Muscle layer of duodenum (tissue), 2 donors: ENCODE results near the gene FADS2.

ENCODE experiments used
- H3K27ac ChIP-seq: one replicate; pipeline ENCODE4 v1.7.0; 2013; ENCODE audit warnings: mild to moderate bottlenecking, low read length
- H3K27me3 ChIP-seq: one replicate; pipeline ENCODE4 v1.7.0; 2013; ENCODE audit warnings: low read depth, mild to moderate bottlenecking, control low read depth, low read length
- H3K36me3 ChIP-seq, 2 donors: one replicate each; pipeline ENCODE4 v1.7.0; 2013; ENCODE audit warnings: low read length in 2 of 2, control low read depth in 1 of 2, mild to moderate bottlenecking in 1 of 2; ENCODE audit not compliant: insufficient read depth in 2 of 2, control insufficient read depth in 1 of 2
- H3K4me1 ChIP-seq, 2 donors: one replicate each; pipeline ENCODE4 v1.7.0; 2013; ENCODE audit warnings: low read length in 2 of 2, mild to moderate bottlenecking in 2 of 2, control low read depth in 1 of 2, moderate library complexity in 1 of 2; ENCODE audit not compliant: insufficient read depth in 2 of 2, control insufficient read depth in 1 of 2
- H3K4me3 ChIP-seq, 2 donors: one replicate each; pipeline ENCODE4 v1.7.0; 2013; ENCODE audit warnings: low read length in 2 of 2, low read depth in 1 of 2, mild to moderate bottlenecking in 1 of 2
- H3K9me3 ChIP-seq, 2 donors: one replicate each; pipeline ENCODE4 v1.7.0; 2013; ENCODE audit warnings: low read length in 2 of 2, control low read depth in 1 of 2, mild to moderate bottlenecking in 1 of 2; ENCODE audit not compliant: control insufficient read depth in 1 of 2
- donor health status: healthy.

Gene FADS2

DNA sequence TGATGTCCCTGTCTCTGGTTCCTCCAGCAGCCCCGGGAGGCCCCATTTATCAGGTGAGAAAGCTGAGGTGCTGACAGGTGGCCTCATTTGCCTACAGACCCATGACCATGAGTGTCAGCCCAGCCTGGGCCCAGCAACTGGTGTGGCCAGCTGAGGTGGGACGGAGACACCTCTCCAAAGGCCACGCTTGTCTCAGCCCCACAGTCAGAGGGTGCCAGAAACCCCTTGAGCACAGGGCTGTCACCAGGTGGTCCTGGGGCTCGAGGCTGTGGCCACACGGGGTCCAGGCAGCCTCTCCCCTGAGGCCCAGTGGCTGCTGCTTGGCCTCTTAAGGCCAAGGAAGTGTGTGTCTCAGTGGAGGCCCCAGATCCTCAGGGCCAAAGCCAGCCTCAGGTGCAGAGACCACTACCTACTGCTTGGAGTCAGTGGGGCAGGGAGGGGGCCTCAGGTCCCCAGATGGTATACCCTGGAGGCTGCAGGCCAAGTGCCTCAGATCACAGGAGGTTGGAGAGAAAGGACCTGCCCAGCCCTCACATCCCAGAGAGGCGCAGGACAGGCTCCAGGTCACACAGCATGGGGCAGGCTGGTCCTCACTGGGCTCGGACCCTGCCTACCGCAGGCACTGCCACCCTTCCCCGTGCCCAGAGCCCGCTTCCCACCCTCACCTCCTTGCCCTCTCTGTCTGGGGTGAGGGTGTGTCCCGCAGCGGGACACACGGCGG is 77.9 kb downstream of the FADS2 start:
- no peak overlapping the region for H3K4me3 ChIP-seq
- peaks cover 8 to 46% of the 10 kb centered on the region in 2 donors for H3K36me3 ChIP-seq
- H3K9me3 ChIP-seq = no peaks in the 10 kb centered on the region
- H3K4me1 ChIP-seq = peaks cover 6 to 20% of the 10 kb centered on the region in 2 donors
- no peaks in the 10 kb centered on the region for H3K27me3 ChIP-seq
- H3K27ac ChIP-seq = no peak overlapping the region

DNA sequence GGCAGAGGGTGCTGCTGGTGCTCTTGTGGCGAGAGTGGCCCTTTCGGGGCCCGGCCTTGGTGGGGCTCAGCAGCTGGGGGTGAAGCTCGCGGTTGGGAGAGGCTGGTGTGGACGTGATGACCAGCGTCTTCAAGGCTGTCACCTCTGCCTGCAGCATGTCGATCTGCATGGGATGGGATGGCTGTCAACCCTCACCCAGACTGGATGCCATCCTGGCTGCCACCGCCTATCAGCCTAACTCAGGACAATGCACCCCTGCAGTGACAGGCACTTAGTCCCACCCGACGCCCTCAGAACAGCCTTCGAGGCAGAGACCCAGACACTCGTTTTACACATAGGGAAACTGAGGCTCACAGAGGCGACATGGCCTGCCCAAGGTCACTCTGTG is 78.4 kb downstream of the FADS2 start:
- peaks cover 8 to 46% of the 10 kb centered on the region in 2 donors for H3K36me3 ChIP-seq

DNA sequence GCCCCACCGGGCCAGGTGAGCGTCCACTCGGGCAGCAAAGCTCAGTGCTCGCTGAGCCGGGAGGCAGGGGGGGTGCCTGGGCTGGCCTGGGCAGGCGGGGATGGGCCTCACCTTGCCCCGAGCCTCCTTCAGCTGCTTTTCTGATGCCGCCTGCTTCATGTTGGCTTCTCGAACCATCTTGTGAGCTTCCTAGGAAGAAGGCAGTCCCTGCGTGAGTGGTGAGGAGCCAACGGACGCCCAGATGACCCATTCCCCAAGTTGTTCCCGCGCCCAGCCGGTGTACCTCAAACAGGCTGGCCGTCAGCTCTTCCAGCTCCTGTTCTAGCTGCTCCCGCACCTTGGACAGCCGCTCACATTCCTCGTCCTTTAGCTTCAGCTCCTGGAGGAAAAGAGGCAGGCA is 79.2 kb downstream of the FADS2 start:
- no peak overlapping the region for H3K4me3 ChIP-seq
- H3K4me1 ChIP-seq = peaks cover 9 to 26% of the 10 kb centered on the region in 2 donors
- H3K27ac ChIP-seq = no peak overlapping the region
- H3K9me3 ChIP-seq = no peaks in the 10 kb centered on the region
- H3K27me3 ChIP-seq = no peaks in the 10 kb centered on the region
- peaks cover 8 to 44% of the 10 kb centered on the region in 2 donors for H3K36me3 ChIP-seq

More for the DNA sequence above, 78.4 kb downstream of the FADS2 start:
- no peaks in the 10 kb centered on the region for H3K27me3 ChIP-seq
- no peaks in the 10 kb centered on the region for H3K9me3 ChIP-seq
- peaks cover 9 to 20% of the 10 kb centered on the region in 2 donors for H3K4me1 ChIP-seq
- H3K4me3 ChIP-seq = no peak overlapping the region
- H3K27ac ChIP-seq = no peak overlapping the region

DNA sequence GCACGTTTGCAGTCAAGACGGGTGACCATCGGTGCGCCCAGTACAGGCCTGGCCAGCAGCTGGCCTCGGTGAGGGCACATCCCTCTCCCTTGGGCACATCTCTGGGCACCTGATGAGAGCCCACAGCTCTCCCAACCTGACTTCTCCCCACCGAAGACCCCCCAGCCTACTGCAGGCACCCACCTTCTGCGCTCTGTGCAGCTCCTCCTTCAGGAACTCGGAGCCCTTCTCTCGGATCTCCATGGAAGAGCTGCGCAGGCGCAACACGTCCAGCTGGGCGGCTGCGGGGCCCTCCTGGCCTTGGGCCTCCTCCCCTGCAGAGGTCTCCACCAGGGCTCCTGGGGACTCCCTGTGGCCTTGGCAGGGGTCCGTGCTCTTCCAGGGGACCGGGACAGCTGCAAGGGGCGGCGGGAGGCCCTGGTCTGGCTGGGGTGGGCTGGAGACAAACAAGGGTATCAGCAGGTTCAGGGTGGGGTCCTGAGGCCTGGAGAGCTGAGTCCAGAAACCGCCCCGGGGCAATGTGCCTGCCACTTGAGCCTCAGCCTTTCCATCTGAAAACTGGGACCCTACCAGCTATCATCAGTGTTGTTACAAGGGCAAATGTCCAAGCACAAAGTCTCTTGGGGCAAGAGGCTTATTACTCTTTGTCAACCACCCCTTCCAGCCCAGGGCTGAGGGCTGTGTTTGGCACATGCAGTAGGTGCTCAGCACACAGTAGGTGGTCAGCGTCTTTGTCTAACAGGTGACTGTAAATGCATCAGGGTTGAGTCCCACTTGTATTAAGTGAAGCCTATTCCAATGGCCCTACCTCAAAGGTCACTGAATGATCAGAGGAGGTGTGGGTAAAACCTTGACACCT is 80.0 kb downstream of the FADS2 start:
- peaks cover 9 to 33% of the 10 kb centered on the region in 2 donors for H3K4me1 ChIP-seq
- H3K27me3 ChIP-seq = no peaks in the 10 kb centered on the region
- H3K9me3 ChIP-seq = no peaks in the 10 kb centered on the region
- no peak overlapping the region for H3K4me3 ChIP-seq
- no peak overlapping the region for H3K27ac ChIP-seq
- peaks cover 8 to 37% of the 10 kb centered on the region in 2 donors for H3K36me3 ChIP-seq

DNA sequence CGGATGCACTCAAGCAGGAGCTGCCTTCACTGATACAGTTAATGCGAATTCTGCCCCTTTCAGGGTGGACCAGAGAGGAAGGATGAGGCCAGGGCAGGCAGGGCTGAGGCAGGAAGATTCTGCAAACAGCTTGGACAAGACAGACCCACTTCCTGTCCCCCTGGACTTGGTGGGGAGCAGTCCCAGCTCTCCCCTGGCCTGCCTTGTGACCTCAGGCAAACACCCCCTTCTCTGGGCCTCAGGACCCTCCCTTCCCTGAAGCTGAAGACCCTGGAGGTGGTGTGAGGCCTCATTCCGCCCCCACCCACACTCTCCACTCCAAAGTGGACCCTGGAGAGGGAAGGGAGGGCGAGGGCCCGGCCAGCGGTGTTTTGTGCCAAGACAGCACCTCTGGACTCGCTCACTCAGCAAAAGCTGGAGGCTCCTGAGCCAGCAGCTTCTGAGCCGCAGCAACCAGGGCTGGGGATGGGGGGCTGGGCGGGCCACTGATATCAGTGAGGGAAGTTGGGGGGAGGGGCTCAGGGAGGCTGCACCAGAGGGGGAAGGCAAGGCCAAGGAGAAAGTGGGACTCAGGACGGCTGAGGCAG is 80.7 kb downstream of the FADS2 start:
- H3K27ac ChIP-seq = peak overlapping the region; percentile 3

DNA sequence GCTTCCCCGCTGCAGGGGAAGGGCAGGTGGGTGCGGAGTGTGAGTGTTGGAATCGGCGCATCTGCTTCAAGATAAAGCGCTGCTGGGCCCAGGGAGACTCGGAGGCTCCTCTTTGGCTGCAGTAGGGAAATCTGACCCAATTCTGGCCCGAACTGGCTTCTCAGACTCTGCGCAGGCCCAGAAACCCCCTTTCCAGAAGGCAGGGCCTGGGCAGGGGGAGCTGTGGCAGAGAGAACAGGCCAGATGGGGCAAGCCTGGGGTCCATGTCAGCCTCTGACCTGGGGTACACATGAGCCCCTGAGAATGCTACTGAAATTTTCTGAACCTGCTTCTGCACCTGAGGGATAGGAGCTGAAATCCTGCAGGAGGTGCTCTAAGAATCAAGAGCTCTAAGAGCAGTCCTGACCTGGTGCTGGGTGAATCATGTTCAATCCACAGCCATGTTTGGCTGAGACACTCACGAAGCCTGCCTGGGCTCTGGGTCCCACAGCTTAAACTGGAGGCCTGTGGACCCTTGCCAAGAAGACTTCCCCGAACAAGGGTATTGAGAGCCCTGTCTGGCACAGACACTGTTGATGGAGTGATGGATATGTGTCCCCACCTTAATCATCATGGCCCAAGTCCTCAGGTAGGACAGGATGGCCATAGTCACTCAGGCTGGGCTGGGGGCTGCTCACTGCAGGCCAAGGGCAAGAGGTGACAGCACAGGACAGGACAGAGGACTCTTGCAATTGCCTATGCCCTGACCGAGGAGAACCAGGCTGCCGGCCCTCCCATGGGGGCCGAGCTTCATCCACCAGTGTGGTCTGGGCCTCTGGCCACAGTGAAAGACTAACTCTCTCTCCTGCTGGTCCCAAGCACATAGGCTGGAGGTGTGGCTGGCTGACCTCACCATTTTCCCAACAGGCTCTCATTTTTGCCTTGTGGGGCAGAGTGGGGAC is 82.4 kb downstream of the FADS2 start:
- Histone ChIP-seq H3K4me1 (peaks cover 9 to 40% of the 10 kb centered on the region in 2 donors), H3K27ac (peak overlapping the region; percentile 21), H3K4me3 (no peak overlapping the region), H3K36me3 (peaks cover 8 to 21% of the 10 kb centered on the region in 2 donors), H3K27me3 (no peaks in the 10 kb centered on the region), H3K9me3 (no peaks in the 10 kb centered on the region)

More for the DNA sequence above, 80.7 kb downstream of the FADS2 start:
- Histone ChIP-seq H3K36me3 (peaks cover 8 to 35% of the 10 kb centered on the region in 2 donors), H3K27me3 (no peaks in the 10 kb centered on the region), H3K9me3 (no peaks in the 10 kb centered on the region), H3K4me1 (peaks cover 9 to 36% of the 10 kb centered on the region in 2 donors), H3K4me3 (no peak overlapping the region)

DNA sequence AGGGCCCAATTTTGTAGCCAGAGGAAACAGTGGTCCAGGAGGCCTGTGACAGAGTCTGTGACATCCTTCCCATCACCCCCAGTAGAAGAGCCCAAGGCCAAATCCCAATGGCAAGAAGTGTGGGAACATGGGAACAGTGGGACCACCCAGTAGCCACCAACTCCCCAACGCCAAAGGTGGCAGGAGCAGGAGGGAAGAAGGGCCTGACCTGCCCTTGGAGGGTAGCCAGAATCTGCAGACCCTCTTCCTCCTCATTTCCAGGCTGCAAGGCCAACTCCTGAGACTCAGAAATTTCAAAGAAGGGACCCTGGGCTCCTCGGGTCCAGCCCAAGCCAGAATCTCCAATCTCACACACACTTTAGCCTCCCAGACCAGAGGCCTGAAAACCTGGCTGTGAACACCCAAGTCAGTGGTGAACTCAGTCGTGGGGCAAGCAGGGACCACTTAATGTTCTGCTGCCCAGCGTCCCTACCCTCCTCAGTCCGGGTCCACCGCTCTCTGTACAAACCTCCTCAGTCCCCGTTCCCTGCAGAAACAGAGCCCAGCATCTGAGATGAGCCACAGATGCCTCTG is 83.1 kb downstream of the FADS2 start:
- Histone ChIP-seq H3K4me3 (no peak overlapping the region), H3K4me1 (peaks cover 9 to 41% of the 10 kb centered on the region in 2 donors), H3K36me3 (peaks cover 8 to 14% of the 10 kb centered on the region in 2 donors), H3K27me3 (no peaks in the 10 kb centered on the region), H3K27ac (no peak overlapping the region), H3K9me3 (no peaks in the 10 kb centered on the region)

DNA sequence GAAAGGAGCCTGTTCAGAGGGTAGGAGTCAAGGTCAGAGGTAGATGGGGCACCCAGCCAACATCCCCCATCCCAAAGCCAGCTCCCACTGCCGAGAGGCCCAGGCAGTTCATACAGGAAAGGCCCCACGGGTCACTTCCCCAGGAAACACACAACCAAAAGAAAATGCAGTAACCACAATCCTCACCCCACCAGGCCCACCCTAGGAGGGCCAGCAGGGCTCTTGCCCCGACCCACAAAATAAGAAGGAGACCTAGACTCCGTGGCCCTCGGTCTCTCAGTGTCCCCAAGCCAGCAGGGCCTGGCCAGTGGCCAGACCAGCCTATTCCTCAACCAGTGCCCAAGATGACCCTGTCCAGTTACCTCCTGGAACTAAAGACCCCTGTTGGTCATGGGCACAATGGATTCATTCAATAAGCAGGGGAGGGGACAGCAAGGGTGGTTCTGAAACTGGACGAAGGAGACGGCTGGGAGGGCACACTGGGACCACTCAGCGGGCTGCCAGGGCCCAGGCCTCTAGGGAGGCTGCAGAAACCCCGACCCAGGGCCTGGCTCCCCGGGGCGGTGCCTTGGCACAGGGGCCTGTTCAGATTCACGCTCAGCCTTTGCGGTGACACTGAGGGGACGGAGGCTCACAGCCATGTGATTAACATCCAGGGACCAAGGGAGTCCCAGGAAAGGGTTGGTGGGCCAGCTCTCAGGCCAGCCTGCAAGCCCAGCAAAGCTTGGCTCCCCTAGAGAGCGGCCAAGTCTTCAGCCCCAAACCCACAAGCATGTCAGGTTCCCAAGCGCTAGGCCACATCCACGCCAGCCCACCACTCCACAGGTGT is 83.8 kb downstream of the FADS2 start:
- Histone ChIP-seq H3K36me3 (peaks cover 7 to 8% of the 10 kb centered on the region in 2 donors), H3K4me1 (peaks cover 9 to 41% of the 10 kb centered on the region in 2 donors), H3K27me3 (no peaks in the 10 kb centered on the region), H3K4me3 (no peak overlapping the region), H3K9me3 (no peaks in the 10 kb centered on the region), H3K27ac (no peak overlapping the region)

DNA sequence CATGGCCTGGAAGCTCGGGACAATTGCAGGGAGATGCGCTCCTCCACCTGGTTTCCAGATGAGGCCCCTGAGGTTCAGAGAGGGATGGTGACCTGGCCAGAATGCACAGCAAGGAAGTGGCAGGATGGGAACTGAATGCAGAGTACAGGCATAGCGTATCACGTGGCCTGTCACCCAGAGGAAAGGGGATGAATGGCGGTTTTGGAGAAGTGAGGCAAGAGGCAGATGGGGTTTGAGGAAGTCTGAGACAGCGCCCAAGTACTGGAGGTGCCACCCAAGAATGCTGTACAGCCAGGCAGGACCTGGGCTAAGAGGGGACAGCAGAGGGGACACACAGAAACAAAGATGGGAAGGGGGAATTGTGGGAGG is 84.4 kb downstream of the FADS2 start:
- Histone ChIP-seq H3K9me3 (no peaks in the 10 kb centered on the region), H3K36me3 (peaks cover under 1 to 2% of the 10 kb centered on the region in 2 donors), H3K27ac (no peak overlapping the region), H3K4me1 (peaks cover 9 to 41% of the 10 kb centered on the region in 2 donors), H3K27me3 (no peaks in the 10 kb centered on the region), H3K4me3 (no peak overlapping the region)
